Progenitor cell of endocrine pancreas (in vitro differentiated cells): ENCODE results near the gene CDH3. TPM values are rescaled to one million over a fixed set of nuclear protein-coding genes. Genes with fewer than 3 reads are reported as not detected.

Experiments
- DNase-seq: peaks from one replicate; pipeline ENCODE4 v3.0.0; 2021; ENCODE audit warnings: low spot score; ENCODE audit not compliant: unreplicated experiment
- H3K27ac Mint-ChIP-seq: 2 replicates; pipeline ENCODE4 v1.8.0; 2021; ENCODE audit warnings: mild to moderate bottlenecking, moderate library complexity, mixed read lengths
- H3K27me3 Mint-ChIP-seq: 2 replicates; pipeline ENCODE4 v1.8.0; 2021; ENCODE audit warnings: mixed read lengths
- H3K36me3 Mint-ChIP-seq: 2 replicates; pipeline ENCODE4 v1.8.0; 2022; ENCODE audit warnings: mixed read lengths; ENCODE audit not compliant: insufficient read depth
- H3K4me1 Mint-ChIP-seq: 2 replicates; pipeline ENCODE4 v1.8.0; 2021; ENCODE audit warnings: low read depth, mixed read lengths
- H3K4me3 Mint-ChIP-seq: 2 replicates; pipeline ENCODE4 v1.8.0; 2021; ENCODE audit warnings: low read depth, mild to moderate bottlenecking, moderate library complexity, mixed read lengths
- H3K9me3 Mint-ChIP-seq: 2 replicates; pipeline ENCODE4 v1.8.0; 2021; ENCODE audit warnings: low read depth, mixed read lengths
- total RNA-seq: library from RNA; stranded (reverse); gene quantifications from 2 replicates; pipeline ENCODE4 v1.2.1, GENCODE V29; 2021
- TF ChIP-seq, protein P1 (sequence below): fragments of 200-600 bp; sonication (generic); IDR thresholded peaks from one replicate; pipeline ENCODE4 v1.5.0; 2021; ENCODE audit warnings: antibody characterized with exemption, mild to moderate bottlenecking; ENCODE audit not compliant: unreplicated experiment

Gene CDH3
- total RNA-seq, 1 donor from 2014 or later: 107 TPM

DNA sequence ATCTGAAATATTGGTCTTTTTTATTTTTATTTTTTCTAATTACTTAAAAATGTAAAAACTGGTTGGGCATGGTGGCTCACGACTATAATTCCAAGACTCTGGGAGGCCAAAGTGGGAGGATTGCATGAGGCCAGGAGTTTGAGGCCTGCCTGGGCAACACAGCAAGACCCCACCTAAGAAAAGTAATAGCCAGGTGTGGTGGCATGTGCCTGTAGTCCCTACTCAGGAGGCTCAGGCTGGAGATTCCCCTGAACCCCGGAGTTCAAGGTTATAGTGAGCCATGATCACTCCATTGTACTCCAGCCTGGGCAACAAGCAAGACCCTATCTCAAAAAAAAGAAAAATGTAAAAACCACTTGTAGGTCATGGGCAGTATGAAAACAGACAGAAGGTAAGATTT lies 36.8 kb upstream of the CDH3 start:
- Mint-ChIP-seq H3K4me3 (no peak overlapping the region), H3K4me1 (no peaks in the 10 kb centered on the region), H3K36me3 (no peaks in the 10 kb centered on the region), H3K9me3 (peaks cover 1% of the 10 kb centered on the region), H3K27me3 (no peaks in the 10 kb centered on the region), H3K27ac (no peak overlapping the region)
- DNase-seq: no peak
- TF ChIP-seq, protein P1, sequence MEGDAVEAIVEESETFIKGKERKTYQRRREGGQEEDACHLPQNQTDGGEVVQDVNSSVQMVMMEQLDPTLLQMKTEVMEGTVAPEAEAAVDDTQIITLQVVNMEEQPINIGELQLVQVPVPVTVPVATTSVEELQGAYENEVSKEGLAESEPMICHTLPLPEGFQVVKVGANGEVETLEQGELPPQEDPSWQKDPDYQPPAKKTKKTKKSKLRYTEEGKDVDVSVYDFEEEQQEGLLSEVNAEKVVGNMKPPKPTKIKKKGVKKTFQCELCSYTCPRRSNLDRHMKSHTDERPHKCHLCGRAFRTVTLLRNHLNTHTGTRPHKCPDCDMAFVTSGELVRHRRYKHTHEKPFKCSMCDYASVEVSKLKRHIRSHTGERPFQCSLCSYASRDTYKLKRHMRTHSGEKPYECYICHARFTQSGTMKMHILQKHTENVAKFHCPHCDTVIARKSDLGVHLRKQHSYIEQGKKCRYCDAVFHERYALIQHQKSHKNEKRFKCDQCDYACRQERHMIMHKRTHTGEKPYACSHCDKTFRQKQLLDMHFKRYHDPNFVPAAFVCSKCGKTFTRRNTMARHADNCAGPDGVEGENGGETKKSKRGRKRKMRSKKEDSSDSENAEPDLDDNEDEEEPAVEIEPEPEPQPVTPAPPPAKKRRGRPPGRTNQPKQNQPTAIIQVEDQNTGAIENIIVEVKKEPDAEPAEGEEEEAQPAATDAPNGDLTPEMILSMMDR: no peak

DNA sequence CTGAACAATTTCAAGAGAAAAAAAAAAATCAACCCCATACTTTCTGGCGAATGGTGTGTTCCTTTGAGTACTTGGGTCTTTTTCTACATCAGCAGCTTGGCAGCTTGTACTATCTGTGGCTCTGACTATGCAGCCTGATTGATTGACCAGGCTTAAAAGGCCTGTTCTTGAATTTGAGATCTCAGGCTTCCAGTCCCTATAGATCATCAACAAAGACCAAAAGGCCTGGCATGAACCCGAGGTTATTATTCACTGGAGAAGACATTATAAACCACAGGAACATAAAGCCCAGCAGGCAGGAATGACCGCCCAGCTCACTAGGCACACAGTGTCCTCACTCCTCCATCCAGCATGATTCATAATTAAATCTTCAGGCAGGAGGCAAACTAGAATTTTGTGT lies 32.1 kb upstream of the CDH3 start:
- no peak overlapping the region for H3K27ac Mint-ChIP-seq
- no peak overlapping the region for H3K4me3 Mint-ChIP-seq
- TF ChIP-seq, protein P1: no peak
- H3K4me1 Mint-ChIP-seq: no peaks in the 10 kb centered on the region
- H3K36me3 Mint-ChIP-seq: no peaks in the 10 kb centered on the region
- H3K9me3 Mint-ChIP-seq: peaks cover 3% of the 10 kb centered on the region
- H3K27me3 Mint-ChIP-seq: peaks cover 3% of the 10 kb centered on the region
- no peak for DNase-seq

DNA sequence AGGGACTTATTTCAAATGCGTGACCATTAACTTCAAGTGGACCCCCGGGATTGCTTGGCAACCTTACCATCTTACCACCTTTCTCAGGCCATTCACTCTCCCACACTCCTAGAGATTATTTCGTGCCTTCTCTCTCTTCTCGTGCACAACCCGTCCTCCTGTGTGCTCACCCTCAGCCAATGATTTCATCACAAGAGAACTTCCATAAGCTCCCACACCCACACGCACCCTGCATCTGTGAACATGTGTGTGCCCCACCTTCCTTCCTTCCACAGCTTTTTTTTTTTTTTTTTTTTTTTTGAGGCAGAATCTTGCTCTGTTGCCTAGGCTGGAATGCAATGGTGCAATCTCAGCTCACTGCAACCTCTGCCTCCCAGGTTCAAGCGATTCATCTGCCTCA lies 27.4 kb upstream of the CDH3 start:
- TF ChIP-seq, protein P1: no peak
- H3K27ac Mint-ChIP-seq: no peak overlapping the region
- H3K9me3 Mint-ChIP-seq: peaks cover 3% of the 10 kb centered on the region
- no peak for DNase-seq
- no peaks in the 10 kb centered on the region for H3K4me1 Mint-ChIP-seq
- H3K36me3 Mint-ChIP-seq: no peaks in the 10 kb centered on the region
- H3K4me3 Mint-ChIP-seq: no peak overlapping the region
- peaks cover 3% of the 10 kb centered on the region for H3K27me3 Mint-ChIP-seq

DNA sequence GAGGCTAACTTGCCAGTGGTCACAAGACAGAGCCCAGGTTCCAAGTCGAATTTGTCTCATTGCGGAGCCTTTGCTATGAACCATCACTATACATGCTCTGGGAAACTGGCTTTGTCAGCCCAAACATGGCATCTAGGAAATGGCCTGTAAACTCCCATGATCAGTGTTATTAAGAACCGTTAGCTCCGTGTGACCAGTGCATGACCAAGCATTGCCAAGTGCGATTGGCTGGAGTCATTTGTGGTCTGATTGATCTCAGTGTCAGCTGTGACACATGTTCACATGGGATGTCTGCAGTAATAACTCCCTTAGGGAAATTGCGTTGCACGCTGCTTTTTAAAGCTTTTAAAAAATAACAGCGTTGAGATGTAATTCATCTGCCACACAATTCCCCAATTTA lies 18.6 kb upstream of the CDH3 start:
- Mint-ChIP-seq H3K27ac (no peak overlapping the region), H3K4me3 (no peak overlapping the region), H3K4me1 (peaks cover 2% of the 10 kb centered on the region), H3K9me3 (no peaks in the 10 kb centered on the region), H3K36me3 (no peaks in the 10 kb centered on the region), H3K27me3 (peaks cover 3% of the 10 kb centered on the region)
- no peak for DNase-seq
- TF ChIP-seq, protein P1: no peak

DNA sequence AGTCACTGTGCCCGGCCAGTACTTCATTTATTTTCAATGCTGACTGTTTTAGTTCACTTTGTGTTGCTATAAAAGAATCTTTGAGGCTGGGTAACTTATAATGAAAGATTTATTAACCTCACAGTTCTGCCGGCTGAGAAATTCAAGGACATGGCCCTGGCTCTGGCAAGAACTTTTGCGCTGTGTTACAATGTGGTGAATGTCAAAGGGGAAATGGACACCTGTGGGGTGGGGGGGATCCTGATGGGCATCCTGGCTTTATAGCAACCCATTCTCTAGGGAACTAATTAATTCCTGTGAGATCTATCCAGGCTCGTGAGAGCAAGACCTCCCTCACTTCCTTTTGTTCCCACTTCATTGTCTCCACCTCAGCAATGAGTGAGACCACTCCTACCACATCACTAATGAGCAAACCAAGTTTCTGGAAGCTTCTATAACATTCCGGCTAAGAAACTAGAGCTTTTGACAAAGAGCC lies 17.1 kb upstream of the CDH3 start:
- no peak overlapping the region for H3K4me3 Mint-ChIP-seq
- no peaks in the 10 kb centered on the region for H3K36me3 Mint-ChIP-seq
- peaks cover 5% of the 10 kb centered on the region for H3K27me3 Mint-ChIP-seq
- no peaks in the 10 kb centered on the region for H3K9me3 Mint-ChIP-seq
- TF ChIP-seq, protein P1: no peak
- no peak overlapping the region for H3K27ac Mint-ChIP-seq
- DNase-seq: no peak
- H3K4me1 Mint-ChIP-seq: peaks cover 2% of the 10 kb centered on the region
